Tibial artery (tissue), 4 donors: ENCODE measurements around the gene NPAS3.

ENCODE experiments used
- DNase-seq, 2 donors: peaks; one replicate each; pipeline ENCODE4 v3.0.0-alpha.2; 2019
- H3K27ac ChIP-seq, 2 donors: fragments of 200-600 bp; sonication (generic) in 1 of 2; 1 replicate in 1 of 2; 2 replicates in 1 of 2; pipeline ENCODE4 v1.5.1; 2018 to 2019; ENCODE audit warnings: mild to moderate bottlenecking in 1 of 2
- H3K27me3 ChIP-seq, 2 donors: fragments of 200-600 bp; sonication (generic) in 1 of 2; one replicate each; pipeline versions ENCODE4 v1.5.1 to v1.6.0; 2016 to 2019
- H3K36me3 ChIP-seq, 3 donors: fragments of 200-600 bp; sonication (generic) in 2 of 3; one replicate each; pipeline ENCODE4 v1.5.1; 2016 to 2019; ENCODE audit warnings: mild to moderate bottlenecking in 2 of 3
- H3K4me1 ChIP-seq, 4 donors: fragments of 200-600 bp; sonication (generic) in 2 of 4; 1 replicate in 3 of 4; 2 replicates in 1 of 4; pipeline ENCODE4 v1.5.1; 2016 to 2019
- H3K4me3 ChIP-seq, 2 donors: fragments of 200-600 bp; sonication (generic) in 1 of 2; 1 replicate in 1 of 2; 2 replicates in 1 of 2; pipeline ENCODE4 v1.5.1; 2018 to 2019; ENCODE audit warnings: mild to moderate bottlenecking in 2 of 2
- H3K9me3 ChIP-seq, 3 donors: fragments of 200-600 bp; sonication (generic) in 1 of 3; one replicate each; pipeline ENCODE4 v1.5.1; 2016 to 2019
- CTCF ChIP-seq, 2 experiments: fragments of 200-600 bp in 1 of 2; fragments of 450-650 bp in 1 of 2; IDR thresholded peaks; one replicate each; pipeline ENCODE4 v1.5.1; 2017 to 2019; ENCODE audit warnings: antibody characterized with exemption in 2 of 2, mild to moderate bottlenecking in 1 of 2, moderate library complexity in 1 of 2
- intact Hi-C: fragments of 100-400 bp; cut with DNase I; formaldehyde crosslinking; loops from one replicate; pipeline ENCODE4 v1.15.0; 2023; ENCODE audit warnings: low total_unique reads

NPAS3 gene

GRCh38 chr14:33560718-33561431, 622.2 kb downstream of the NPAS3 start:
- H3K27me3 ChIP-seq = no peaks in the 10 kb centered on the region
- H3K36me3 ChIP-seq = no peaks in the 10 kb centered on the region
- no peak for TF ChIP-seq CTCF (IDR thresholded peaks at IDR 0.05)
- no peak for DNase-seq
- intact Hi-C loops = no loop called here
- no peak overlapping the region for H3K4me3 ChIP-seq
- H3K9me3 ChIP-seq = no peaks in the 10 kb centered on the region
- H3K4me1 ChIP-seq = peaks cover 0 to 5% (median 2%) of the 10 kb centered on the region in 4 donors
- no peak overlapping the region for H3K27ac ChIP-seq

GRCh38 chr14:33561488-33562175, 623.0 kb downstream of the NPAS3 start:
- intact Hi-C loops = no loop called here
- H3K36me3 ChIP-seq = no peaks in the 10 kb centered on the region
- no peak for DNase-seq
- H3K4me3 ChIP-seq = no peak overlapping the region
- H3K9me3 ChIP-seq = no peaks in the 10 kb centered on the region
- TF ChIP-seq CTCF (IDR thresholded peaks at IDR 0.05) = no peak
- no peaks in the 10 kb centered on the region for H3K27me3 ChIP-seq
- H3K4me1 ChIP-seq = no peaks in the 10 kb centered on the region
- H3K27ac ChIP-seq = no peak overlapping the region

- H3K4me1 ChIP-seq = no peaks in the 10 kb centered on the region
- intact Hi-C loops = no loop called here
- no peak overlapping the region for H3K27ac ChIP-seq
- no peak overlapping the region for H3K4me3 ChIP-seq
- DNase-seq = no peak
- H3K9me3 ChIP-seq = no peaks in the 10 kb centered on the region
- no peak for TF ChIP-seq CTCF (IDR thresholded peaks at IDR 0.05)
- H3K36me3 ChIP-seq = no peaks in the 10 kb centered on the region
- no peaks in the 10 kb centered on the region for H3K27me3 ChIP-seq
Observed at GRCh38 chr14:33563191-33563900, 624.7 kb downstream of the NPAS3 start.

GRCh38 chr14:33563901-33564197, 625.2 kb downstream of the NPAS3 start:
- Histone ChIP-seq H3K4me1 (no peaks in the 10 kb centered on the region), H3K4me3 (no peak overlapping the region), H3K36me3 (no peaks in the 10 kb centered on the region), H3K9me3 (no peaks in the 10 kb centered on the region), H3K27ac (no peak overlapping the region), H3K27me3 (no peaks in the 10 kb centered on the region)
- no peak for TF ChIP-seq CTCF (IDR thresholded peaks at IDR 0.05)
- DNase-seq = no peak
- intact Hi-C loops = no loop called here

GRCh38 chr14:33564774-33565630, 626.3 kb downstream of the NPAS3 start:
- H3K27me3 ChIP-seq = no peaks in the 10 kb centered on the region
- H3K9me3 ChIP-seq = no peaks in the 10 kb centered on the region
- H3K36me3 ChIP-seq = no peaks in the 10 kb centered on the region
- H3K27ac ChIP-seq = no peak overlapping the region
- H3K4me3 ChIP-seq = no peak overlapping the region
- no peak for TF ChIP-seq CTCF (IDR thresholded peaks at IDR 0.05)
- H3K4me1 ChIP-seq = no peaks in the 10 kb centered on the region
- no peak for DNase-seq
- intact Hi-C loops = no loop called here
